Measurements from ENCODE around the gene MYO7A. TPM values are rescaled to one million over a fixed set of nuclear protein-coding genes. Genes with fewer than 3 reads are reported as not detected.

The MYO7A gene
- total and polyA plus RNA-seq, 2 of the 8 experiments (the other 6 are each of a cell fraction or from before 2014, with no cell fraction given): 1.5 to 1.9 TPM

GRCh38 chr11:77091146-77091940, 36.7 kb upstream of the MYO7A start (continued):
- TF ChIP-seq, protein P1, sequence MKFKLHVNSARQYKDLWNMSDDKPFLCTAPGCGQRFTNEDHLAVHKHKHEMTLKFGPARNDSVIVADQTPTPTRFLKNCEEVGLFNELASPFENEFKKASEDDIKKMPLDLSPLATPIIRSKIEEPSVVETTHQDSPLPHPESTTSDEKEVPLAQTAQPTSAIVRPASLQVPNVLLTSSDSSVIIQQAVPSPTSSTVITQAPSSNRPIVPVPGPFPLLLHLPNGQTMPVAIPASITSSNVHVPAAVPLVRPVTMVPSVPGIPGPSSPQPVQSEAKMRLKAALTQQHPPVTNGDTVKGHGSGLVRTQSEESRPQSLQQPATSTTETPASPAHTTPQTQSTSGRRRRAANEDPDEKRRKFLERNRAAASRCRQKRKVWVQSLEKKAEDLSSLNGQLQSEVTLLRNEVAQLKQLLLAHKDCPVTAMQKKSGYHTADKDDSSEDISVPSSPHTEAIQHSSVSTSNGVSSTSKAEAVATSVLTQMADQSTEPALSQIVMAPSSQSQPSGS (IDR thresholded peaks at IDR 0.05; ENCODE audit: low read length): no peak
- TF ChIP-seq, protein P2, sequence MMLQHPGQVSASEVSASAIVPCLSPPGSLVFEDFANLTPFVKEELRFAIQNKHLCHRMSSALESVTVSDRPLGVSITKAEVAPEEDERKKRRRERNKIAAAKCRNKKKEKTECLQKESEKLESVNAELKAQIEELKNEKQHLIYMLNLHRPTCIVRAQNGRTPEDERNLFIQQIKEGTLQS (IDR thresholded peaks at IDR 0.05; ENCODE audit: insufficient read depth, low read depth, low read length): 0 out of 2 replicates have a peak, but pooled peaks have one; percentile 31
- TF ChIP-seq BCL11A (IDR thresholded peaks at IDR 0.05; ENCODE audit: low read depth in 2 of 2, low read length in 2 of 2) (no peak), ASH2L (IDR thresholded peaks at IDR 0.05; ENCODE audit: low read length) (no peak), CHD7 (IDR thresholded peaks at IDR 0.05; ENCODE audit: insufficient replicate concordance, low read length) (no peak), SIRT6 (IDR thresholded peaks at IDR 0.05; ENCODE audit: low read length) (no peak), CREB1 (IDR thresholded peaks at IDR 0.05) (0 out of 2 replicates have a peak, but pooled peaks have one; percentile 27)
